ENCODE data around the gene PRR12.

PRR12 gene

DNA sequence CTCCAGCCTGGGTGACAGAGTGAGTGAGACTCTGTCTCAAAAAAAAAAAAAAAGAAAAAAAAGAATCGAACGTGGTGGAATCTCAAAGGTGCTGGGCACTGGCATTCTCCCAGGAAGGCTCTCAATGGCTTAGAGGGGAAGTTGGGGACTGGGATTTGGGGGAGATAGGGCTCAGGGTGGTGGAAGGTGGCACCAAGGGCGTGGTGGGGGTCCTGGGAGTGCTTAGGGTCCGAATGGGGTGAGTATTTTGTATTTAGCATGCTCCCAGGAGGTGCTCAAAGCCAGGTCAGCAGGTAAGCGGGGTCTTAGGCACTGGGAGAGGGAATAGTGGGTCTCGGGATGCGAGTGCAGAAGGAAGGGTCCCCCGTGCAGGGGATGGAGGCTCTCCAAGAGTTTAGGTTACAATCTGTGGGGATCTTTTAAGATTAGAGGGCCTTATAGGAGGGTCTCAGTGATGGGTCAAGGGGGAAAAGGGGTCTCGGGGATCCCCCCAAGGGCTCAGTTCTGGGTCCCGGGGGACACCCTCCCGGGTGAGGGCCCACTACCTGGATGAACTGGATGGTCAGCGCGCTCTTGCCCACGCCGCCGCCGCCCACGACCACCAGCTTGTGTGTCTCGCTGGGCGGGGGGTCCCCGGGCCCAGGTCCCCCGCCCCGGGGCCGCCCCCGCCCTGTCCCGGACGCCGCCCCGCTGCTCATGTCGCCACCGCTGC is 48.6 kb downstream of the PRR12 start:
- Histone ChIP-seq H3K27me3 (no peaks in the 10 kb centered on the region), H3K4me3 (peak overlapping the region; percentile 92 to 99), H3K9me3 (no peaks in the 10 kb centered on the region), H3K27ac (peak overlapping the region; percentile 93 to 97), H3K4me1 (peaks cover 5 to 53% (median 33%) of the 10 kb centered on the region in 4 donors), H3K36me3 (peaks cover 12 to 24% (median 22%) of the 10 kb centered on the region in 3 donors)
- peak in 1 of 2 donors; percentile 42 for DNase-seq
- TF ChIP-seq, protein P1, sequence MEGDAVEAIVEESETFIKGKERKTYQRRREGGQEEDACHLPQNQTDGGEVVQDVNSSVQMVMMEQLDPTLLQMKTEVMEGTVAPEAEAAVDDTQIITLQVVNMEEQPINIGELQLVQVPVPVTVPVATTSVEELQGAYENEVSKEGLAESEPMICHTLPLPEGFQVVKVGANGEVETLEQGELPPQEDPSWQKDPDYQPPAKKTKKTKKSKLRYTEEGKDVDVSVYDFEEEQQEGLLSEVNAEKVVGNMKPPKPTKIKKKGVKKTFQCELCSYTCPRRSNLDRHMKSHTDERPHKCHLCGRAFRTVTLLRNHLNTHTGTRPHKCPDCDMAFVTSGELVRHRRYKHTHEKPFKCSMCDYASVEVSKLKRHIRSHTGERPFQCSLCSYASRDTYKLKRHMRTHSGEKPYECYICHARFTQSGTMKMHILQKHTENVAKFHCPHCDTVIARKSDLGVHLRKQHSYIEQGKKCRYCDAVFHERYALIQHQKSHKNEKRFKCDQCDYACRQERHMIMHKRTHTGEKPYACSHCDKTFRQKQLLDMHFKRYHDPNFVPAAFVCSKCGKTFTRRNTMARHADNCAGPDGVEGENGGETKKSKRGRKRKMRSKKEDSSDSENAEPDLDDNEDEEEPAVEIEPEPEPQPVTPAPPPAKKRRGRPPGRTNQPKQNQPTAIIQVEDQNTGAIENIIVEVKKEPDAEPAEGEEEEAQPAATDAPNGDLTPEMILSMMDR (IDR thresholded peaks at IDR 0.05): no peak
- intact Hi-C loops (cut with DNase I; ENCODE audit: low total_unique reads): no loop called here

DNA sequence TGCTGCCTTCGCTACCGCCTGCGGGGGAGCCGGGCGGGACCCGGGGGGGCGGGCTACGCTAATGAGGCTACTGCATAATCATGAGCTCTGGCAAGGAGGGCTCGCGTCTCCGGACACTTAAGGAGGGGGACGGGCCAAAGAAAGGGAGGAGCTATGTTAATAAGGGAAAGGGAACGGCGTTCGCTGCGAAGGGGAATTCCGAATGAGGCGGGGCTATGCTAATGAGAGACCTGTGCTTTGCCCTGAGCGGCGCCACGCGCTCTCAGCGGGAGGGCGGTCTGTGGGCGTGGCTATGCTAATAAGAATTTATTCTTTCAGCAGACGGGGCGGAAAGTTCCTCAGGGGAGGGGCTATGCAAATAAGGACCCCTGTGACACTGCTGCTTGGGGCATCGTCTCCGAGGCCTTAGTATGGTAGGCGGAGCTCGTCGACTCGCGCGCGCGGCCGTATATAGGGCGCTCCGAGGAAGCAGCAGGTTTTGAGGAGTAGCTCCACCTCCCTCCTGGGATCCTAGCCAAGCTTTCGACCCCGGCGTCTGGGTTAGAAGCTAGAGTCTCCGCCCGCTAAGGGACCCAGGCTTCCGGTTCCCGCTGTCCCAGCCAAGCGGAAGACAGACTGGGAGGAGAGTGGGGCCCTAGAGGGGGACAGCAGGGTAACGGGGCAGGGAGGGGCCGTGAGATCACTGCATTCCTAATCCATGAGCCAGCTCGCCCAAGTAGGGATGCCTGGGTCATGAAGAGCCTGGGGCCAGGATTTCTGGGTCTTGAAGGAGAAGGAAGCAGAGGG is 49.3 kb downstream of the PRR12 start, which contains the start of gene RRAS:
TSS of gene RRAS (minus strand) at position 31 of the 786 bp plus-strand sequence. CDS start 45 bp downstream, outside the sequence.
- intact Hi-C loops (cut with DNase I; ENCODE audit: low total_unique reads): no loop called here
- TF ChIP-seq, protein P1 (IDR thresholded peaks at IDR 0.05): no peak
- H3K4me1 ChIP-seq: peaks cover 5 to 59% (median 40%) of the 10 kb centered on the region in 4 donors

DNA sequence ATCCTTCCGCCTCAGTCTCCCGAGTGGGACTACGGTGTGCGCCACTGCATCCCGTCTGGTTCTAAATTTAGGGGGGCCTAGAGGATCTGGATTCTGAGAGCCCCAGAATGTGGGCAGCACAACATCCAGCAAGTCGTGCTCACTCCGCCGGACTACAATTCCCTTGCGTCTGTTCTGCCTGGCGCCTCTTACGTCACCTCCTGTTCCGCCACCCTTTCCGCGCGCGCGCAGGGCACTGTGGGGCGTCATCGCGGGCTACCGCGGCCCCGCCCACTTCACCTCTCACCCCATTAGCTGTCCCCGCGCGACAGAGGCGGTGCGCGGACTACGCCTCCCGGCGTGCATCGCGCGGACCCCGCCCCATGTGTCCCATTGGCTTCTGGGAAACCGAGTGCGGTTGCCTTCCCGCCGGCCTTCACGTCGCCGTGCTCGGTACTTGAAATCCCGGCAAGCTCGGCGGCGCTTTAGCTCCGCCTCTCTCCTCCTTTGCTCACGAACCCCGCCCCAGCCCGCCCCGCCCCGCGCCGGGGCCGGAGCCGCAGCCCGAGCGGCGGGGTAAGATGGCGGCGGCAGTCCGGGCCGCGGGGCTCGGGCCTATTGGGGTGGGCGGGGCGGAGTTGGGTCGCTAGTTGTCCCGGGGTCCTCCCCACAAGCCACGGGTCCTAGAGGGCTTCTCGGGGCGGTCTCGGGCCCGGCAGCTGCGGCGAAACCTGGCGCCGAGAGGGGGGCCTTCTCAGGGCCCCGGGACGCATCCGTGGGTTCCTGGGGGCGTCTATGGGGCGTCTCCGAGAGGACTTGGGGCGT is 50.9 kb downstream of the PRR12 start, which contains the start of gene SCAF1:
TSS of gene SCAF1 (plus strand) at position 522 of the 804 bp plus-strand sequence. CDS start 2,818 bp downstream, outside the sequence.
- intact Hi-C loops (cut with DNase I; ENCODE audit: low total_unique reads): no loop called here
- DNase-seq: peak; percentile 99 to 100
- TF ChIP-seq, protein P1 (IDR thresholded peaks at IDR 0.05): no peak
- peaks cover 5 to 52% (median 38%) of the 10 kb centered on the region in 4 donors for H3K4me1 ChIP-seq
- peaks cover 6 to 23% (median 17%) of the 10 kb centered on the region in 3 donors for H3K36me3 ChIP-seq
- H3K4me3 ChIP-seq: peak within 1 kb of the TSS; percentile 92 to 99
- H3K9me3 ChIP-seq: no peaks in the 10 kb centered on the region
- H3K27ac ChIP-seq: peak within 1 kb of the TSS; percentile 95 to 97
- no peaks in the 10 kb centered on the region for H3K27me3 ChIP-seq

More for the DNA sequence above, 49.3 kb downstream of the PRR12 start, which contains the start of gene RRAS:
- Histone ChIP-seq H3K27ac (peak within 1 kb of the TSS; percentile 93 to 97), H3K4me3 (peak within 1 kb of the TSS; percentile 92 to 99), H3K9me3 (no peaks in the 10 kb centered on the region), H3K27me3 (no peaks in the 10 kb centered on the region), H3K36me3 (peaks cover 8 to 23% (median 16%) of the 10 kb centered on the region in 3 donors)
- peak; percentile 100 for DNase-seq

DNA sequence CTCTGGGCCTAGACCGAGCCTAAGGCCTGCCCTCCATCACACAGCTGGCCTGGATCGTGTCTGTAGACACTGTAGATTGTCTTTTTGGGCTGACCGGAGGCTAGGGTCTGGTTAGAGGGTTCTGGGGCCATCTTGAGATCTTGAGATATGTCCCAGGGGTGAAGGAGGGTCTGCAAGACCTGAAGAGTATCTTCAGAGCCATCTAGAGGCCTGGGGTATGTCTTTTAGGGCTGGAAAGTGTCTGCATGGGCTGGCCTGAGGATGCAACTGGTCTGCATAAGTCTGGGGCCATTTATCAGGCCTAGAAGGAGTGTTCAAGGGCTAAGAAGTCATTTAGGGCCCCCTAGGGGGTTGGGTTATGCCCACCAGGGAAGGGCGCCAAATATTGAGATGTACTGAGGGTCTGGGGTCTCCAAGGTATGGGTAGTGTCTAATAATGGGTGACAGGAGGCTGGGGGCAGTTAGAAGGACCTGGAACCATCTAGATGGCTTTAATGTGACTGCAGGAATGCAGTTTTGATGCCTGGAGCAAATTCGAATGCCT is 51.6 kb downstream of the PRR12 start:
- Histone ChIP-seq H3K4me3 (peak overlapping the region; percentile 92 to 99), H3K9me3 (no peaks in the 10 kb centered on the region), H3K36me3 (peaks cover 12 to 29% (median 22%) of the 10 kb centered on the region in 3 donors), H3K27ac (peak overlapping the region; percentile 95), H3K27me3 (no peaks in the 10 kb centered on the region), H3K4me1 (peaks cover 5 to 47% (median 33%) of the 10 kb centered on the region in 4 donors)
- intact Hi-C loops (cut with DNase I; ENCODE audit: low total_unique reads): no loop called here
- DNase-seq: no peak
- TF ChIP-seq, protein P1 (IDR thresholded peaks at IDR 0.05): no peak

DNA sequence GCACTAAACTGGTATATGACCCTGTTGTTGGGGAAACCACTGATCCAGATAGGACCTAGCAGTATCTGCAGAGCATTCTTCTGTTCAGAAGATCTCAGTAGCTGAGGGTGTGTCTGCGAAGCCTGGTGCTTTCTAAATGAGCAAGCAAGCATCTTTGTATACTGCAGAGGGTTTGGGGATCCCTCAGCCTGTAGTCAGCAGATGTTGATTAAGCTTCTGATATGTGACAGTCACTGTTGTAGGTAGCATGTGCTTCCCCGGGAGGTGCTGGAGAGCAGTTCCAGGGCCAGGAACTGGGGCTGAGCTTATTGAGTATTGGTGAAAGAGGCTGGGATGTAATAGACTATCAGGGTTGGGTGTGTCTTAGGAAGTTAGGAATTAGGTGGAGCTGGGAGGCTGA is 52.5 kb downstream of the PRR12 start:
- Histone ChIP-seq H3K27ac (peak overlapping the region in 1 of 2 donors; percentile 95), H3K27me3 (no peaks in the 10 kb centered on the region), H3K9me3 (no peaks in the 10 kb centered on the region), H3K4me1 (peaks cover 5 to 40% (median 29%) of the 10 kb centered on the region in 4 donors), H3K4me3 (no peak overlapping the region), H3K36me3 (peaks cover 16 to 38% (median 22%) of the 10 kb centered on the region in 3 donors)
- TF ChIP-seq, protein P1 (IDR thresholded peaks at IDR 0.05): no peak
- DNase-seq: no peak
- intact Hi-C loops (cut with DNase I; ENCODE audit: low total_unique reads): no loop called here
